Stimulated activated CD8-positive, alpha-beta memory T cell treated with anti-CD3 and anti-CD28 coated beads, Interleukin-7, amount 100 ng/mL, for 24 hours (primary cell): ENCODE measurements around the gene ITGA2.

Experiments used
- DNase-seq: peaks from one replicate; pipeline ENCODE4 v3.0.0-alpha.2; 2020; ENCODE audit warnings: low read depth

Gene ITGA2

DNA sequence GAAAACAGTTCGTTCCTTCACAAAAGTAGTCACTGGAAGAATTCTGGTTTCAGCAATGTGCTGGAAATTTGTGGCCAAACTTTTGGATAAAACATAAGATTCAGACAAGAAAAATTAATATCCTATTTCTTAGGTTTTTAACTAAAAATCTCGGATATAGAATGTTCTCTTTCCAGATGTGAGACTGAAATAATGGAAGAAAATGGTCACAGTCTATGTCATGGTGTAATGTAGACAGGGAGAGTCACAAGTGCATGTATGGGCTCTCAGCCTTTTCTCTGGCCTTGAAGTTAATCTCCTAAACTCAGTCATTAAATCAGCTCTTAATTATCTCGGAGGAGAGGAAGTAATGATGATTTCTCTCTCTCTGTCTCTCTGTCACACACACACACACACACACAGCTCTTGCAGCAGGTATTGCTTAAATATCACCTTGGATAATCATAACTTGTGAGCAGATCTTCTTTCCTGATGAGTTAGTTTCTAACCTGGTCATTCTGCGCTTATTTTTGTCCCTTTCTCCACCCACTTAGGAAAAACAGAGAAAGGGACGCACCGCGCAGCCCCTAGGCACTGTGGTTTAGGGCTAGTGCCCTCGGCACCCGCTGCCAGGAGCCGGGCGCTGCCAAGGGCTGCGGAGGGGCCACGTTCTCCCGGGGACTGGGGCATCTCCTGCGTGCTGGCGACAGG lies 672 bp upstream of the ITGA2 start:
- no peak for DNase-seq

DNA sequence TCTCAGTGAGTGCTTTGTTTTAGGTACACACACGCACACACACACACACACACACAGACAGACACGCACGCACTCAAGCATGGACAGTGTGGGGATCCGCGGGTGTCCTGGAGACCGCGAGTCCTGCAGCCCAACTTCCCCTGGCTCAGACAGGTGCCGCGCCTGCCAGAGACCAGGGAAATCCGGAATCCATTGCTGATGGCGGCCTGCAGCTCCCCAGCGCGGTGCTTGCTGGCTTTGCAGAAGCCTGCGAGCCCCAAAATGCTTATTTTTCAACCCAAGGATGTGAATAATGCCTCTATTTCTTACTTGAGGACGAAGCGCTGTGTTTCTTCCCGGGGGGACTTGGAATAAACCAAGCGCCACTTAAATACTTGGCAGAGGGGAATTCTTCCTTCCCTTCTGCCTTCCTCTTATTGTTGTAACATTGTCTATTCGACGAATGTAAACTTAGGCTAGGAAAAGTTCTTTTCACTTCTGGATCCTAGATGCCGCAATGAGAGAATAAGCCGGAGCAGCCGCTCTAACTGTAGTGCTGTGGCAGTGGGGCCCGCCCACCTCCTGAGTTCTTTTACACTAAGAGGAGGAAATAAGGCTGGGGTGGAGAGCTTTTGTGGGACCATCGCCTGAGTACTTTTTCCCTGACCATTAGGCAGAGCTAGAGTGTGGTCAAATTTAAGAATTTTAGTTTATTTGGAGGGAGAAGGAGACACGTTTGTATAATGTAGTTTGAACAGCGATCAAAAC lies 802 bp downstream of the ITGA2 start:
- DNase-seq, result no peak

DNA sequence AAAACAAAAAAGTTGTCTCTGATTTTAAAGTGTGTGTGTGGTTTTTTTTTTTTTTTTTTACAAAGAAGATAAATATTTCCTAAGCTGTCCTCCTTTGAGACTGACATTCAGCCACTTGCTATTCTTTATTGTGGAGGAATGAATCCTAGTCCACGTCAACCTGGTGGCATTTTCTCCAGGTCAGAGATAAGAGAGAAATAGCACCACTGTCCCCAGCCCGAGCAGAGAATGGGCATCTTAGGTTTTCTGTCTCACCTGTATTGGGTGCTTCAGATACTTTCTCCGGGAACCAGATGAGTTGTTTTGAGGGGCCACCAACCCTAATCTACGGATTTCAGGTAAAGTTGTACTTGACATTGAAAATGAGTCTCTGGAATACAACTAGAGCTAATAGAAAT lies 1.4 kb downstream of the ITGA2 start:
- DNase-seq, result no peak

DNA sequence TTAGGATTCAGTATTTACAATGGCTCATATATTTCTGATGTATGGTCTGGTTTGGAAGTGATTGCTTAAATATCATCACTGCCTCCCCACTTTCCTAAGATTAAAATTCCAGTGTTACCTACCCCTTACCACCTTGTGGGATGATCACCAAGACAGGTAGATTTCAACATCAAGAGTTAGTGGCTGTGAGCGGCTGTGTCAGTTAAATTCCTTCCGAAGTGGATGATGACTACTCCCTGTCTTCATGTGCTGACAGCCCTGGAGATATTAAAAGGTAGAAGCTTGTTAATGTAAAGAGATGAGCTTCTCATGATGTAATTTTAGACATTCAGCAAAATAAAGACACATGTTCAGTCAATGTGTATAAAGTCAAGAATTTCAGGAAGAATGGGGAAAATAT lies 4.2 kb downstream of the ITGA2 start:
- DNase-seq, result no peak

DNA sequence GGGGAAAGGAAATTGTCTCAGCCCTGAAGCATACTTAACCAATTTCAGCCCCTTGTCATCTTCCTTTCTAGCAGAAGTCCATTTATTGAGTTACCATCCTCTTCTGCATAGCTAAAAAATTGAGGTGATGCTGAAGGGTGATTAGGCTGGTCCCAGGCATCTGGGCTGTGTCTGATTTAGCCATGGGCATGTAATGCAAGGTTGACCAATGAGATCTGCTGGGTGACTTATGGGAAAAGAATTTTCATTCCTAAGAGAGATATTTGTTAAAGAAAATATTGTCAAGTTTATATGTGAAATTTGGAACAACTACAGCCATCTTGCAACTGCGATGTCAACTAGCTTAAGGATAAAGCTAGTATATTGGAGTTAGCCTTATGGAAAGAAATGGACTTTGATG lies 5.1 kb downstream of the ITGA2 start:
- DNase-seq, result no peak

DNA sequence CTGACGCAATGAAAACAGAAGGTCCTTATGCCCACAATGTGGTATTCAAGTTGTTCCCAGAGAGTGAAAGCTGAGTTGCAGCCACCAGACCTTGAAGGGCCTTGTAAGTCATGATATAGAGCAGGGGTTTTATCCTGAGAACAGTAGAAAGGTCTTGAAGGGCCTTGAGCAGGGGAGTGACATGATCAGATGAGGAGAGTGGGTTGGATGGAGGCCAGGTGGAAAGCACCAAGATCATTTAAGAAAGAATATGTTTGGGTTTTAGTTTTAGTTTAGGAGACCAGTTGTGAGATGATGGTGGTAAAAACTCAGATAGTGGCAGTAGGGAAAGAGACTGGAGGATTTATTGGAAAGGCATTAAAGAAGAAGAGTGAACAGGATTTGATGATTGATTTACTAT lies 5.9 kb downstream of the ITGA2 start:
- no peak for DNase-seq

DNA sequence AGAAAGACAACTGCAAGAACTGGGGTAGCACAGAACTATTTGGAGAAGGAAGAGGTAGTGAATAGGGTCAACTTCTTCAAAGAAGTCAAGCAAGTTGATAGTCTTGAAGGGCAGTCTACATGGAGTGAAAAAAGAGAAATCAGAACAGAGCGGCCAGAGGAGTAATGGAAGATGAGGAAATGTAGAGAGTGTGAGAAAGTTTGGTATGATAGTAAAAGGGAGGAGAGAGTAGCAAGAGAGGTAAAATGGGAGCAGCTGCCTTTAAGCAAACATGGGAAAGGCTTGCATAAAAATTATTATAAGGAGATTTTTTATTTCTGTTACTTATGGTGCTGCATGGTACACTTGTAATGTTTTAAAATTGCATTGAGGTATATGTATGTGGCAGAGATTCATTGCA lies 6.8 kb downstream of the ITGA2 start:
- DNase-seq, result no peak

DNA sequence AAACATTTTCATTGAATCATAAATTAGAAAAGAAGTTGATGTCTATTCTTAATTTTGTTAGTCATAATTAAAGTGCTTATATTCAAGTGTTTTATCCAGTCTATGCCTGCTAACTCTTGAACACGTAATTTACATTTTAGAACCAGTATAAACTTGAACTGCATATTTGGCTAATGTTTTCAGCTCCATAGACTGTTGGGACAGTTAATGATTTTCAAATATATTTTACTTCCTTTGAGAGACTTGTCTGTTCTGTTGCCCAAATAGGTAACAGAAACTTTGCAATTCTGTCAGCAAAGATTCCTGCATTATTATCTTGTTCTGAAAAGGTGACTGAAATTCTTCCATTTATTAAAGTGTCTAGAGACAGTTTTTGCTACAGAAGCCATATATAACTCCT lies 7.8 kb downstream of the ITGA2 start:
- DNase-seq, result no peak

DNA sequence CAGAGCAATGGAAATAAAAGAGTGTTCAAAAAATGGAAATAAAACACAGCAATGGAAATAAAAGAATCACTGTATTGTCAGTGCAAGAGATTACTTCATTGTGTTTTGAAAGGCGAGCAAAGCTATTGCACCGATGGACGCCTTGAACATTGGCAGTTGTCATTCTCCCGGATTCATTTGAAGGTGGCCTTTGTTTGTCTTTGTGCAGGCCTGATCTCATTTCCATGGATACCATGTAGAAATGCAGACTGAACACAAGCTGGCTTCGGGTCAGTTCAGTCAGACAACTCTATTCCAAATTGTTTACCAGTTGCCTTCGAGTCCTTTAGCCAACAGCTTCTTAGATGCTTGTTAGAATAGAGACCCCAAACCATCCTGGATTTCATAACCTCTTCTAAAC lies 8.3 kb downstream of the ITGA2 start:
- no peak for DNase-seq

DNA sequence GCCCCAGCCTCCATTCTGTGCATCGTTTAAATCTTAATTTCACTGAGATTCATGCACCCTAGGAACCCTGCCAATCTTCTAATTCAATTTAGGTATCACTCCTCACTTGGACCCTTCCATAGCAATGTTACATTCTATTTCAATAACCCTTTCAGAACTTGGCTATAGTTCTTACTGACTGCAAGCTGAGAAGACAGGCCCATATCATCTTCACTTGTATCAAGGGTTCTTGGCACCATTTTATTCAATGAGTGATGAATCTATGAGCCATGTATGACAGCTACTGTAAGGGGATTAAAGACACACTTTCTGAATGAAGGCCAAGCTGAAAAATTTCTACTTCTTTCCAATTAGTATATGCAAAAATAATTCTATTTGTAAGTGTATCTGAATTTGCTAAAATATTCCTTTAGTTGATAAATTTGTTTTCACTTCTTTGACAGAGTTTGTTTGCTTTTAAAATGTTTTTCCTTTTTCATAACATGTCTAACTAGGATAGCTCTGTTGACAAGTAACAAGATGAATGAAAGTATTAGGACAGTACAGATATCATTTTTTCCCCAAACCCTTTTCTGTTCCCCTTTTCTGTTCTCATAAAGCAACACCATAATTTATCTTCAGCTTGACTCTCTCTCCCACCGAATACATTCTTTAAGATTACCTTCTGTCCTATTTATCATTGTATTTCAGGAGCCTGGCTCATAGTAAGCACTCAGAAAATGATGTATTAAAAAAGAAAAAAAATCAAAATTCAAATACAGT lies 9.6 kb downstream of the ITGA2 start:
- no peak for DNase-seq

DNA sequence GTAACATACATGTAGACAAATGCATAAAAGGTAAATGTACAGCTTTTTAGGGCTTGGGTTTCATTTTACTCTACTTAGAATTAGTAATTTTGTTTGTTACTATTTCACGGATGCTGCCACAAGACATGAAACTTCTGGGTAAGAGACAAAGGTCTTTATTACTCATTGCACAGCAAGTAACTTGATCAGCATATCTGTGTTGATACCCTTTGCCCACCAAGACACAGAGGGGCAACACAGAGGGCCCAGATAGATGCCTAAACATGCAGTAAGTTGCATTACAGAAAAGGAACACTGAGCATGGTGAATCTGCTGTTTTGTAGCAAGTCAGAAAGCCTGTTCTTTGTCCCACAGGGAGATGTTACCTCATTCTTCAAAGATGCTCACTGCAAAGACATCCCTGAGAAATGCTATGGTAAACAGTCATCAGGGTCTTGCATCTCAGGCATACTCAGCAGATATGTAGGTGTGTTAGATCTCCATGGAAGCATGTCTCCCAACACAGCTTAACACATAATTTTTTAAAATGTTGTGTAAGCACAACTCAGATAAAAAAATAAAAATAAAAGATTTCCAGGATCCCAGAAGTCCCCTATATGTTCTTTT lies 10.3 kb downstream of the ITGA2 start:
- no peak for DNase-seq

DNA sequence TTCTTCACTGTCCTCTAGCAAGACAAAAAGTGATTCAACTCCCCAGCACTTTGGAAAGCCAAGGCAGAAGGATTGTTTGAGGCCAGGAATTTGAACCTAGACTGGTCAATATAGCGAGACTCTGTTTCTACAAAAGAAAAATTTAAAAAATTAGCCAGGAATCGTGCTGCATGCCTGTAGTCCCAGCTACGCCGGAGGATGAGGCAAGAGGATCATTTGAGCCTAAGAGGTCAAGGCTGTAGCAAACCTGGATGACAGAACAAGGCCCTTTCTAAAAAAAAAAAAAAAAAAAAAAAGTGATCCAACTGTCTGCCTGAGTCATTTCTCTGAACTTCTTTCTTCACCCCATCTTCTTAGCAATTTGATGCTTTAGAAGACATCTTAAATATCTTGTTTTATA lies 12.4 kb downstream of the ITGA2 start:
- DNase-seq, result no peak

DNA sequence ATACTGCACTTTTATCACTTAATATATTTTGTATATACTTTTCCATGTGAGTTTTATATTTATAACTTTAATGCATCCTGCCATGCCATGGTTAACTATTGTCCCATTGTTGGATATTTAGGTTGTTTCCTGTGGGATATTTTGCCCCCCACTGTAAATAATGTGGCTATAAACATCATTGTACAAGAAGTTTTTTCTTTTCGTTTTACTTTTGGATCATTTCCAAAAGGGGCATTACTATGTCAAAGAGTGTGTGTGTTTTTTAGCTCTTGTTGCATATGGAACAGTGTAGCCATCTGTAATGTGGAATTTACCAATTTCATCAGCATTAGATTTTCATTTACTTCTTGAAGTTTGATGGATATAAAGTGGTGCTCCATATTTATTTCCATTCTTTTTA lies 13.3 kb downstream of the ITGA2 start:
- DNase-seq, result no peak

DNA sequence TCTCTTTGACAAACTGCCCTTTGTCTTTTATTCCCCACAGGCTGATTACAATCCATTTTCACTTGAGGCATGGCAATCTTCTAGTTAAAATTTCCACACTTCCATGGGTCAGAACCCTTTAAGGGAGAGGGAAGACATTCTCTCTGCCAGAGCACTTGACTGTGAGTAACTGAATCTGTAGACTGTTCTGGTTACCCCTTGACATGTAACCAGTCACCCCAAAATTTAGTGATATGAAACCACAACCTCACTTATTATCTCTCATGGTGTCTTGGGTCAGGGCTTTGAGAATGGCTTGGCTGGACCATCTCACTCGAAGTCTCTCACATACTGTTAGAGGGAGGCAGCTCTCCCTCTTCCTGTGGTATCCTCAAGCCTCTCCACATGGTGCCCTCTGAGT lies 14.0 kb downstream of the ITGA2 start:
- DNase-seq, result no peak

DNA sequence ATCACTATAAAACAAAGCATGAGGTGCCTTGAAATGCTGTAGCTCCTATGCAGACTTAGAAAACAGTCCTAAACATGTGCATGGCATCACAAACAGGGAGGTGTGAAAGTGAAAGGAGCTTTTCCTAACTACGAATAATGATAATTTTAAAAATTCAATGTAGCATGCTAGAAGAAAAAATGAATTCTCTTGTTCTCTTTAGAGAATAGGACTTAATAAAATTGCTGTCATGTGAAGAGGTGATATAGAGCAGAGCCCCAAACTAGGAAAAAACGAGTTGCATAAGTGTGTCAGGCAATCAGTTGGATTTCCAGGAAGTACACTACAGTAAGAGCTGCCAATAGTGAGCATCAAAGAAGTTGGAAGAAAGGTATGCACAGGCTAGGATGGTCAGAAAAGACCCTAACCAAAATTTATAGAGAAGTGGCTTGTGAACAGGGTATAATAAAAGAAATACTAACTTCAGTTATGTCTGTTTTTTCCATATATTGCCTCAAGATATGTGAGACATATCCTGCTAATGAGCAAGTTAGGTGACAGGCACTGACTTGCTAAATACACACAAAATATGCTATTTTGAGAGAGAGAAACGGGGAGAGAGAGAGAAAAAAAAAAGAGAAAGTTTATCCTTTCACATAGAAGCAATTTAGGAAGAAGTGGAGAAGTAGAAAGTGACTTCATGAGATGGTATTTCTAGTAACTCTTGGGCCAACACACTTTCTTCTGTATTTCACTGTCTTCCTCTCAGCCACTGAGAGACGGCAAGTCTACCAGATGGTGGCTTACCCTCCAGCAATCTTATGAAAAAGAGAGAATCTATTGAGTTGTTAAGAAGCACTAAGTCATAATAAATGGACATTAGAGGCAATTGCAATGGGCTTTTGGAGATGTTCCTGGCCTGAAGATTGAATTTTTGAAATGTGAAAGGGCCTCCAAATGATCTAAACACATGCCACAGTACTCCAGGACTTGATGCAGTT lies 18.0 kb downstream of the ITGA2 start:
- no peak for DNase-seq

DNA sequence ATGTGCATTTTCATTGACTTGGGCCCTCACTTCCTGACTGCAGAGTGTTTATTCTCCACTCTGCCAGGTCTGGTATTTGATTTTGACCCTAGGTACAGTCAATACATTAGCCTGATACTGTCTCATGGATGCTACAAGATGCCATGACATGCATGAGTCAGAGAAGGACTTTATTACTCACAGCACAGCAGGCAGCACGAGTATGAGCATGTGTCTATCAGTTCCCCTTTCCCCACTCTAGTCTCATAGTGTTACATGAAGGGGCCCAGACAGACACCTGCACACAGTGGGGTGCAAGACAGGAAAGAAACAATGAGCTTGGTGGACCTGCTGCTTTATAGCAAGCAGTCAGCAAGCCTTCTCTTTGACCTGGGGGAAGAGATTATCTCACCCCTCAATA lies 19.6 kb downstream of the ITGA2 start:
- no peak for DNase-seq

DNA sequence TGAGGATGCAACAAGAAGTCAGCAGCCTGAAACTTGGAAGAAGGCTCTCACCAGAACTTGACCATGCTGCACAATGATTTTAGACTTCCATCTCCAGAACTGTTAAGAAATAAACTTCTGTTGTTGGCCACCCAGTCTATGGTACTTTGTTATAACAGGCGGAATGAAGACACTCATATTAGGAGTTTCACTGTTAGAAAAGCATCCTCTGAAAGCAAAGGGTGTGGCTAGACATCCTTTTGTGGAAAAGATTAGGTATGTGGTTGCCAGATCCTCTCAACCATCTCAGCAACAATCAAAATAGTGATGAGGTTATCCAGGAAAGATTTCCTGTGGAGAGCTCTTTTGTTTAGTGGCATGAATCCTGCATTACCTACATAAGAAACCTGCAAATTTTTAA lies 20.7 kb downstream of the ITGA2 start:
- no peak for DNase-seq

DNA sequence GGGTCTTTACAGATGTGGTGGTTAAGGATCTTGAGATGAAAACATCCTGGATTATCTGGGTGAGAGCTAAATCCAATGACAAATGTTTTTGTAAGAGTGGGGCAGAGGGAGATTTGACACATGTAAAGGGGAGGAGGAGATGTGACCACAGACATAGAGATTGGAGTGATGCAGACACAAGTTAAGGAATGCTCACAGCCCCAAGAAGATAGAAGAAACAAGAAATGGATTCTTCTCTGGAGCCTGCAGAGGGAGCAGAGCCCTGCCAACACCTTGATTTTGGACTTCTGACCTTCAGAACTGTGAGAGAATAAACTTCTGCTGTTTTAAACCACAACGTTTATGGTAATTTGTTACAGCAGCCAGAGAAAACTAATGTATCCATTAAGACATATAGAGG lies 21.7 kb downstream of the ITGA2 start:
- no peak for DNase-seq

DNA sequence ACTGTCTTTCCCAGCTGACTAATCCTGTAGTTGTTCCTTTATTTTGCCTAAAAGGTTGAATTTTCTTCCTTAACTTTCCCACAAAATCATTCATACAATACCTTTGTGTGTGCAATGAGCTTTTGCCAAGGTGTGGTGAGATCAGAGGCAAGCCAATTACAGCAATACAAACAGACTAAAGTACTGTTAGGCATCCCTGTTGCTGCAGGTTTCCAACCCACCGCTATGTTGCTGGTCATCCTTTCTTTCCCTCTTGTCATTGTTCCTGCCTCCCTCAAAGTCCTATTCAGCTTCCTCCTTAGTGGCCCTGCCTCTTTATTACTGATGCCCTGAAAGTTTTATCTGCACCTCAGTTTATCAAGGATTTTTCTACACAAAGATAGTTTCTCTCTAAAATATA lies 22.1 kb downstream of the ITGA2 start:
- no peak for DNase-seq

DNA sequence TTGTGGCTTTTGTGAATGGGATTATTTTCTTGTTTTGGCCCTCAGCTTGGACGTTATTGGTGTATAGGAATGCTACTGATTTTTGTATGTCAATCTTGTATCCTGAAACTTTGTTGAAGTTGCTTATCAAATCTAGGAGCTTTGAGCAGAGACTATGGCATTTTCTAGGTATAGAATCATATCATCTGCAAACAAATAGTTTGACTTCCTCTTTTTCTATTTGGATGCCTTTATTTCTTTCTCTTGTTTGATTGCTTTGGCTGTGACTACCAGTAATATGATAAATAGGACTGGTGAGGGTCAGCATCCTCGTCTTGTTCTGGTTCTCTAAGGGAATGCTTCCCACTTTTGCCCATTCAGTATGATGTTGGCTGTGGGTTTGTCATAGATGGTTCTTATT lies 24.7 kb downstream of the ITGA2 start:
- DNase-seq, result no peak

DNA sequence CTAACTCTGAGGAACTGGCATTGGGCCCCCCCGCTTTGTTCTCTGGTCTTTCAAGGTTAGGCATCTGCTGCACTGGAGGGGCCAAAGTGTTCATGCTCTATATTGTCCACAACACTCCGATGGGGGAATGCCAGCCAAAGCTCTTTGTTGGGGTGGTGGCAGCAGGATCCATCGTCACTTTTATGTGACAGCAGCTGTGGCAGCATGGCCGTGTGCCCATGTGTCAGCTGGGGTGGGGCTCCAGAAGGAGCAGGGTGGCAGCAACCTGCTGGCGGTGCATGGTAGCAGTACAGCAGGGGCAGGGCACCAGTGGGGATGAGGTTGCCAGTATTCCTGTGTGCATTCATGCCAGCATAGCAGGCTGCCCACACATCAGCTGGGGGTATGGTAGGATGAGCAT lies 28.2 kb downstream of the ITGA2 start:
- no peak for DNase-seq
